NCI-H526 treated with DMSO at 0.1 percent for 48 hours (cell line): ENCODE data around the gene PPM1K.

Source experiments
- DNase-seq: peaks from one replicate; lab custom pipeline; 2025; lab: John Stamatoyannopoulos, UW

The PPM1K gene

DNA sequence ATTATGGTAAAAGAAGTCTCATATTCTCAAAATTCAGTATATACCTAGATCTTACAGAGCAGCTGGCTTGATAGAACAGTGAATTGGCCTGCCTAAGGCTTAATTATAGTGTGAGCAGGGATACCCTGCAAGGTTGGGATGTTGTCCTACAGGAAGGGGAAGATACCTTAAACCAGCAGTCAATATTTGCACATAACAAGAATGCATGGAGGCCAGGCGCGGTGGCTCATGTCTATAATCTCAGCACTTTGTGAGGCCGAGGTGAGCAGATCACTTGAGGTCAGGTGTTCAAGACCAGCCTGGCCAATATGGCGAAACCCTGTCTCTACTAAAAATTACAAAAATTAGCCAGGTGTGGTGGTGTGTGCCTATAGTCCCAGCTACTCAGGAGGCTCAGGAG, 67.2 kb downstream of the PPM1K start:
- no peak for DNase-seq

DNA sequence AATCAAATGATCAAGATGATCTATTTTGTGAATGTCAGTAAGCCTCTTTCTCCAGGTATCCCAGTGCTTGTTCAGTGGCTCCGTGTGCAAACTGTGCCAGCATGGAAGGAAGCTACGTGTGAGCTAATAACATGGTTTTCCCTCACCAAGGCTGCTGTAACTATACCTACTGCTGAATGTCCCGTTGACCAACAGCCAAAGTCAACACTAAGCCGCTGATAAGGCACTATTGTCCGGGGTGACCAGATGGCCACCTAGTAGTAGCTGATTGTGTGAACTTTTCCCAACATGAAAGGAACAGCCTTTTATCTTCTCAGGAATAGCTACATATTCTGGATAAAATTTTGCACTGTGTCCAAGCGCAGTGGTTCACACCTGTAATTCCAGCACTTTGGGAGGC, 68.0 kb downstream of the PPM1K start:
- no peak for DNase-seq

GRCh38 chr4:88215351-88215750, 69.0 kb downstream of the PPM1K start:
- DNase-seq: no peak

GRCh38 chr4:88212253-88212561, 72.2 kb downstream of the PPM1K start:
- DNase-seq: no peak

GRCh38 chr4:88211473-88212252, 72.7 kb downstream of the PPM1K start:
- DNase-seq: no peak

DNA sequence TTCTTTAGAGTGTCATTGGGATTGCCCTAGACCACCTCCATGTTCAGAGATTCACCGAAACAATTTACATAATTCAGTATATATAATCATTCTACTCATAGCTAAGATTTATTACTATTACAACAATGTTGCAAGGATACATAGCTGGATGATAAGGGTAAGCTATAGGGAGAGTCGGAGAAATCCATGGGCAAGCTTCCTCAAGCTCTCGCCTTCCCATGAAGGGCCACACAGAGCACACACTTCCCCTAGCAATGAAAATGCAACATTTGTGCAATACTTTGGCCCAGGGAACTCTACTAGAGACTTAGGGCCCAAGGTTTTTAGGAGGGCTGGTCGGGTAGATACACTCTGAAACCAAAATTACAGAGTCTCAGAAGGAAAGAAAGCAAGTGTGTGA, 76.2 kb downstream of the PPM1K start:
- DNase-seq: no peak
